NB4 (cell line): ENCODE results near the gene SF3A1.
"Not testable (repeated sequence)": the region's sequence is repeated elsewhere in the genome, so short reads cannot be mapped to it uniquely, and the experiment has no call there.

ENCODE experiments used
- DNase-seq: peaks from one replicate; pipeline ENCODE4 v3.0.0; 2010; ENCODE audit warnings: low read depth
- H3K4me3 ChIP-seq: one replicate; pipeline ENCODE4 v1.5.1; 2011; ENCODE audit warnings: mild to moderate bottlenecking, low read depth, low read length, moderate library complexity
- CTCF ChIP-seq: IDR thresholded peaks from one replicate; pipeline ENCODE4 v1.5.1; 2012; ENCODE audit warnings: low read depth, low read length
- MYC ChIP-seq: IDR thresholded peaks from 2 replicates; pipeline ENCODE4 v1.6.1; 2011; ENCODE audit warnings: low read depth, low read length
- POLR2A ChIP-seq: IDR thresholded peaks from 2 replicates; pipeline ENCODE4 v1.6.1; 2011; ENCODE audit warnings: mild to moderate bottlenecking; ENCODE audit not compliant: insufficient read length; ENCODE audit errors: extremely low read depth
- TF ChIP-seq, protein P1 (sequence below): IDR thresholded peaks from 2 replicates; pipeline ENCODE4 v1.6.1; 2011; ENCODE audit warnings: low read depth, low read length

The SF3A1 gene

GRCh38 chr22:30344447-30345200 lies 12.1 kb downstream of the SF3A1 start:
- no peak for DNase-seq
- no peak overlapping the region for H3K4me3 ChIP-seq
- TF ChIP-seq CTCF, result no peak
- TF ChIP-seq POLR2A, result no peak
- TF ChIP-seq MYC, result no peak
- TF ChIP-seq, protein P1, sequence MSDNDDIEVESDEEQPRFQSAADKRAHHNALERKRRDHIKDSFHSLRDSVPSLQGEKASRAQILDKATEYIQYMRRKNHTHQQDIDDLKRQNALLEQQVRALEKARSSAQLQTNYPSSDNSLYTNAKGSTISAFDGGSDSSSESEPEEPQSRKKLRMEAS, result no peak

- DNase-seq, result no peak
These were observed 15.6 kb downstream of the SF3A1 start for GRCh38 chr22:30340911-30341685.

DNA sequence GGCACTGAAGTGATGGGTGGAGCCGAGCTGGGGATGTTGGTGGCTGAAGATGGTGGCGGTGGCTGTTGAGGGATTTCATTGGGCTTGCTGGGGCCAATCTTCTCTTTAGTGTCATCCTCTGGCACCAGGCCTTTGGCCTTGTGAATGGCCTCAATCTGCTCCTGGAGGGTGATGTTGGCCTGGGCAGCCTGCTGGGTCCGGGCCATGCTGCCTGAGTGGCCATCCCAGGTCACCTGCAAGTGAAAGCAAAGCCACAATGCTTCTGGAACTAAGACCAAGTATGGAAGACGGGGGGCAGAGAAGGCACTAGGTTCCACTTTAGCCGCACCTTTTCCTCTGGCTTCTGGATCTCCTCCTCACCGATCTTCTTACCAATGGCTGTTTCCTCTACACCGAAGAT lies 17.9 kb downstream of the SF3A1 start:
- no peak for TF ChIP-seq MYC
- no peak for TF ChIP-seq CTCF
- TF ChIP-seq, protein P1, result no peak
- no peak for TF ChIP-seq POLR2A
- DNase-seq, result no peak
- H3K4me3 ChIP-seq, result no peak overlapping the region

More at GRCh38 chr22:30340911-30341685, 15.6 kb downstream of the SF3A1 start:
- TF ChIP-seq MYC (no peak), CTCF (no peak)
- no peak overlapping the region for H3K4me3 ChIP-seq

DNA sequence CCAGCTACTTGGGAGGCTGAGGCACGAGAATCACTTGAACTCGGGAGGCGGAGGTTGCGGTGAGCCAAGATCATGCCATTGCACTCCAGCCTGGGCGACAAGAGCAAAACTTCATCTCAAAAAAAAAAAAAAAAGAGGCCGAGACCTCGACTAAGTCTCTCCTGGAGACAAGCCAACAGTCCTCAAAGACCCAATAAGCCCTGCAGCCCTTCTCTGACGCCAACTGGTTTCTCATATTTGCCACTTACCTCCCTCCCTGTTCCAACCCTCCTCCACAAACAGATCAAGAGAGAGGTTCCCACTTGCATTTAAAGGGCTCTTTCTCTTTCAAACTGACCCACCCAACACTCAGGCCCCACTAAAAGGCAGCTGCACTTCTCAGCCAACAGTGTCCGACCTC lies 18.4 kb downstream of the SF3A1 start:
- not testable (repeated sequence) for DNase-seq, H3K4me3 ChIP-seq

DNA sequence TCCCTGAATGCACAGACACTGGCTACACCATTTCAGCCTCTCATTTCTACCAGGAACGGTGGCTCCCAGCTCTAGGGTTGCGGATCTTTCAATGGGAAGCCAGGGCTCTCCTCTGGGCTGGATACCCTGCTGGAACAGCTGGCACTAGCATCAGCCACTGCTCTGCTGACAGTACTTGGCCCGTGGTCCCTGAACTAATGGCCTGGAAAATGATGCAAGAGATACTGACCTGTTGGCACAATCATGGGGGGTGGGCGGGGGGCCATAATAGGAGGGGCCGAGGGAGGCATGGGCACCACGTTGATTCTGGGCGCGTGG lies 19.3 kb downstream of the SF3A1 start:
- no peak overlapping the region for H3K4me3 ChIP-seq
- DNase-seq, result no peak
- TF ChIP-seq POLR2A (no peak), CTCF (no peak), MYC (no peak)
- TF ChIP-seq, protein P1, result no peak

DNA sequence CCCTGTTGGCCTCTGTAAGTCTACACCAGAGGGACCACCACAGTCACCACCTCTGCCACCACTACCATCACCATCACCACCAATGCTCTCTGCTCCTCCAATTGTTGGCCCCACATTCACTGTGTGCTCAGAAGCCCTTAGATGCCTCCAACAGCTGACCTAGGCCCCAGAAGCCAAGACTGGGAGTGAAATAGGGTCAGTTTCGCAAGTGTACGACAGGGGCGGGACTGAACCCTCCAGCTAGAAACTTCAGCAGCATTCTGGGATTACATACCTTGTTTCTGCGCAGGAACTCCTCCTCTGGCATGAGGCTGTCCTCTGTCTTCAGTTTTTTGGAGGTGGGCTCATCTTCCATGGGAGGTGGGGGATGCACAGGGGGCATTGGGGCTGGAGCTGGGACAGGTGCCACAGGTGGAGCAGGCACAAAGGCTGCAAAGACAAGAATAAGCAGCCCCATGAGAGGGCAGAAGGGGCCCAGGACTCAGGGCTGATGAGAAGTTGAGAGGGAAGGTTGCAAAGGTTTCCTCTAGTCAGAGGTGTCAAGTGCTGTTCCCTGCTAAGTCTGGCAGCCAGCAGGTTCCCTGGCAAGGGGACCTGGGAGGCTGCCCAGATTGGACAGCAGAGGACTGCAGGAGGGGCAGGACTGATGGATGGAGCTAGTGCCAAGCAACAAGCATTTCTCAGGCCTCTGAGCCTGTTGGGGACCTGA lies 19.8 kb downstream of the SF3A1 start:
- DNase-seq, result no peak
- H3K4me3 ChIP-seq, result no peak overlapping the region
- TF ChIP-seq POLR2A (no peak), CTCF (no peak), MYC (no peak)
- TF ChIP-seq, protein P1, result no peak
